ENCODE data around the gene CETN2. TPM values are rescaled to one million over a fixed set of nuclear protein-coding genes. Genes with fewer than 3 reads are reported as not detected.

CETN2 gene
- total RNA-seq, 1 experiment from 2014 or later: 24.6 TPM

GRCh38 chrX:152819732-152820131 is 10.8 kb downstream of the CETN2 start:
- H3K23me2 ChIP-seq (ENCODE audit: insufficient read length, low read depth, low read length, poor library complexity, severe bottlenecking): no peaks in the 10 kb centered on the region
- no peak overlapping the region for H2BK5ac ChIP-seq (ENCODE audit: insufficient read length, low read length)
- H2AFZ ChIP-seq (ENCODE audit: low read length): no peak overlapping the region
- no peak overlapping the region for H3K4me2 ChIP-seq (ENCODE audit: insufficient read depth, insufficient read length, low read length)
- Mint-ChIP-seq H3K36me3 (ENCODE audit: insufficient read depth in 1 of 3, low read depth in 3 of 3) (peaks cover 0 to 2% (median 0%) of the 10 kb centered on the region in 3 experiments; a peak in 2 of 7 replicates), H3K4me3 (no peak overlapping the region), H3K27me3 (ENCODE audit: low read depth) (peaks cover 2% of the 10 kb centered on the region; the same call in 1 of the 2 replicates), H3K4me1 (peaks cover 6 to 11% of the 10 kb centered on the region in 2 experiments), H3K9me3 (peaks cover 31 to 55% of the 10 kb centered on the region in 2 experiments), H3K27ac (no peak overlapping the region; a peak in 1 of 7 replicates)
- DNase-seq: no peak
- H3K27ac ChIP-seq (ENCODE audit: insufficient read length, low read depth, low read length): no peak overlapping the region
- H3K79me1 ChIP-seq (ENCODE audit: insufficient read depth, low read depth, low read length, poor library complexity, severe bottlenecking): no peaks in the 10 kb centered on the region
- H3K4me1 ChIP-seq (ENCODE audit: insufficient read depth, low read length): no peaks in the 10 kb centered on the region
- H4K5ac ChIP-seq (ENCODE audit: insufficient read length, low read depth, low read length): no peak overlapping the region
- no peak overlapping the region for H3T11ph ChIP-seq (ENCODE audit: low read length)
- H2AK5ac ChIP-seq (ENCODE audit: insufficient read length, low read length): no peak overlapping the region
- no peak overlapping the region for H4K91ac ChIP-seq (ENCODE audit: insufficient read length, low read depth, low read length)
- H2BK15ac ChIP-seq (ENCODE audit: low read depth, low read length): no peak overlapping the region
- no peak overlapping the region for H3K9ac ChIP-seq (ENCODE audit: extremely low read depth, insufficient read length, low read length)
- H3K56ac ChIP-seq (ENCODE audit: insufficient read length, low read depth, low read length): no peak overlapping the region
- H3K9me3 ChIP-seq (ENCODE audit: control insufficient read depth, low read depth, low read length): peaks cover 47% of the 10 kb centered on the region
- H3K23ac ChIP-seq (ENCODE audit: insufficient read length, low read depth, low read length): no peak overlapping the region
- H3K14ac ChIP-seq (ENCODE audit: insufficient read depth, low read length): no peak overlapping the region
- WGBS (ENCODE audit: extremely low coverage, insufficient read length, low lambda C conversion rate): no CpG with 5 or more reads among the region's 7 CpGs
- no peak overlapping the region for H2BK12ac ChIP-seq (ENCODE audit: insufficient read length, low read depth, low read length)
- no peak for TF ChIP-seq CTCF (conservative IDR thresholded peaks at IDR 0.05)
- no peak overlapping the region for H3K18ac ChIP-seq (ENCODE audit: insufficient read length, low read depth, low read length)
- no peak overlapping the region for H3K4ac ChIP-seq (ENCODE audit: low read depth, low read length)
- H2BK20ac ChIP-seq (ENCODE audit: low read depth, low read length, poor library complexity, severe bottlenecking): no peak overlapping the region
- no peaks in the 10 kb centered on the region for H3K79me2 ChIP-seq (ENCODE audit: insufficient read depth, low read length)
- no peaks in the 10 kb centered on the region for H3K27me3 ChIP-seq (ENCODE audit: insufficient read depth, low read length)
- peaks cover 3% of the 10 kb centered on the region for H4K20me1 ChIP-seq (ENCODE audit: control insufficient read depth, insufficient read depth, insufficient read length)
- H2BK120ac ChIP-seq (ENCODE audit: low read depth, low read length, poor library complexity, severe bottlenecking): no peak overlapping the region
- no peak overlapping the region for H4K8ac ChIP-seq (replicated peaks; ENCODE audit: insufficient read length, low read depth, low read length)
